IPS-20b (cell line): ENCODE data around the gene SLC7A14.

Experiments
- H3K27ac ChIP-seq: one replicate; pipeline ENCODE4 v1.5.1; 2013; ENCODE audit warnings: low read length
- H3K27me3 ChIP-seq: 2 replicates; pipeline ENCODE4 v1.6.1; 2013; ENCODE audit warnings: mild to moderate bottlenecking, low read length, inconsistent platforms; ENCODE audit not compliant: insufficient read depth
- H3K36me3 ChIP-seq: 2 replicates; pipeline ENCODE4 v1.6.1; 2013; ENCODE audit warnings: low read depth, mild to moderate bottlenecking, inconsistent platforms, low read length, moderate library complexity; ENCODE audit not compliant: insufficient read depth
- H3K4me1 ChIP-seq: 2 replicates; pipeline ENCODE4 v1.6.1; 2013; ENCODE audit warnings: mild to moderate bottlenecking, control low read depth, inconsistent platforms, low read length, moderate library complexity; ENCODE audit not compliant: insufficient read depth
- H3K4me3 ChIP-seq: 2 replicates; pipeline ENCODE4 v1.5.1; 2013; ENCODE audit warnings: mild to moderate bottlenecking, low read length, inconsistent platforms
- H3K9ac ChIP-seq: 2 replicates; pipeline ENCODE4 v1.6.1; 2013; ENCODE audit warnings: low read depth, mild to moderate bottlenecking, inconsistent platforms, low read length, moderate library complexity
- H3K9me3 ChIP-seq: 2 replicates; pipeline ENCODE4 v1.6.1; 2013; ENCODE audit warnings: mild to moderate bottlenecking, low read depth, low read length, inconsistent platforms; ENCODE audit not compliant: insufficient read depth

SLC7A14 gene

GRCh38 chr3:170491901-170492300, 94.0 kb downstream of the SLC7A14 start:
- Histone ChIP-seq H3K9me3 (no peaks in the 10 kb centered on the region), H3K36me3 (no peaks in the 10 kb centered on the region)

GRCh38 chr3:170490828-170491560, 94.9 kb downstream of the SLC7A14 start:
- H3K36me3 ChIP-seq = no peaks in the 10 kb centered on the region
- H3K9ac ChIP-seq = no peak overlapping the region
- H3K27ac ChIP-seq = no peak overlapping the region
- H3K27me3 ChIP-seq = no peaks in the 10 kb centered on the region
- no peak overlapping the region for H3K4me3 ChIP-seq
- H3K9me3 ChIP-seq = no peaks in the 10 kb centered on the region
- H3K4me1 ChIP-seq = peaks cover 9% of the 10 kb centered on the region; the same call in 1 of the 2 replicates

More at GRCh38 chr3:170491901-170492300, 94.0 kb downstream of the SLC7A14 start:
- no peak overlapping the region for H3K27ac ChIP-seq
- no peak overlapping the region for H3K9ac ChIP-seq
- H3K27me3 ChIP-seq = no peaks in the 10 kb centered on the region
- H3K4me3 ChIP-seq = no peak overlapping the region
- H3K4me1 ChIP-seq = peaks cover 7% of the 10 kb centered on the region; the same call in 1 of the 2 replicates

- H3K36me3 ChIP-seq = no peaks in the 10 kb centered on the region
- H3K4me3 ChIP-seq = no peak overlapping the region
- peaks cover 9% of the 10 kb centered on the region; the same call in 1 of the 2 replicates for H3K4me1 ChIP-seq
- H3K27ac ChIP-seq = no peak overlapping the region
- no peak overlapping the region for H3K9ac ChIP-seq
- H3K9me3 ChIP-seq = no peaks in the 10 kb centered on the region
- H3K27me3 ChIP-seq = no peaks in the 10 kb centered on the region
Observed at GRCh38 chr3:170488802-170489201, 97.1 kb downstream of the SLC7A14 start.

GRCh38 chr3:170487031-170487430, 98.8 kb downstream of the SLC7A14 start:
- no peaks in the 10 kb centered on the region; the same call in 1 of the 2 replicates for H3K9me3 ChIP-seq
- no peak overlapping the region for H3K27ac ChIP-seq
- H3K4me1 ChIP-seq = peaks cover 9% of the 10 kb centered on the region; the same call in 1 of the 2 replicates
- H3K36me3 ChIP-seq = no peaks in the 10 kb centered on the region
- no peak overlapping the region for H3K9ac ChIP-seq
- no peak overlapping the region for H3K4me3 ChIP-seq
- no peaks in the 10 kb centered on the region for H3K27me3 ChIP-seq

- Histone ChIP-seq H3K4me1 (peaks cover 9% of the 10 kb centered on the region; the same call in 1 of the 2 replicates), H3K36me3 (no peaks in the 10 kb centered on the region), H3K27ac (no peak overlapping the region), H3K9ac (no peak overlapping the region), H3K4me3 (no peak overlapping the region), H3K27me3 (no peaks in the 10 kb centered on the region), H3K9me3 (no peaks in the 10 kb centered on the region; the same call in 1 of the 2 replicates)
Observed at GRCh38 chr3:170486398-170486797, 99.5 kb downstream of the SLC7A14 start.

- no peak overlapping the region for H3K4me3 ChIP-seq
- H3K27me3 ChIP-seq = no peaks in the 10 kb centered on the region
Observed at GRCh38 chr3:170485696-170486095, 100.2 kb downstream of the SLC7A14 start.

GRCh38 chr3:170485294-170485693, 100.6 kb downstream of the SLC7A14 start:
- Histone ChIP-seq H3K36me3 (no peaks in the 10 kb centered on the region), H3K9me3 (no peaks in the 10 kb centered on the region; the same call in 1 of the 2 replicates), H3K27me3 (no peaks in the 10 kb centered on the region), H3K4me1 (peaks cover 9% of the 10 kb centered on the region; the same call in 1 of the 2 replicates), H3K9ac (no peak overlapping the region), H3K27ac (no peak overlapping the region), H3K4me3 (no peak overlapping the region)

More at GRCh38 chr3:170485696-170486095, 100.2 kb downstream of the SLC7A14 start:
- no peak overlapping the region for H3K27ac ChIP-seq
- no peaks in the 10 kb centered on the region for H3K36me3 ChIP-seq
- H3K4me1 ChIP-seq = peaks cover 9% of the 10 kb centered on the region; the same call in 1 of the 2 replicates
- H3K9ac ChIP-seq = no peak overlapping the region
- H3K9me3 ChIP-seq = no peaks in the 10 kb centered on the region; the same call in 1 of the 2 replicates

GRCh38 chr3:170484869-170485268, 101.0 kb downstream of the SLC7A14 start:
- no peaks in the 10 kb centered on the region for H3K36me3 ChIP-seq
- H3K4me3 ChIP-seq = no peak overlapping the region
- H3K9me3 ChIP-seq = no peaks in the 10 kb centered on the region; the same call in 1 of the 2 replicates
- H3K4me1 ChIP-seq = peaks cover 9% of the 10 kb centered on the region; the same call in 1 of the 2 replicates
- no peak overlapping the region for H3K9ac ChIP-seq
- no peak overlapping the region for H3K27ac ChIP-seq
- H3K27me3 ChIP-seq = no peaks in the 10 kb centered on the region

- Histone ChIP-seq H3K27me3 (no peaks in the 10 kb centered on the region), H3K36me3 (no peaks in the 10 kb centered on the region)
Observed at GRCh38 chr3:170483485-170484262, 102.2 kb downstream of the SLC7A14 start.

GRCh38 chr3:170482199-170482598, 103.7 kb downstream of the SLC7A14 start:
- Histone ChIP-seq H3K36me3 (no peaks in the 10 kb centered on the region), H3K27me3 (no peaks in the 10 kb centered on the region), H3K4me1 (peaks cover 5% of the 10 kb centered on the region; the same call in 1 of the 2 replicates), H3K27ac (no peak overlapping the region), H3K4me3 (no peak overlapping the region), H3K9me3 (no peaks in the 10 kb centered on the region; the same call in 1 of the 2 replicates), H3K9ac (no peak overlapping the region)

More at GRCh38 chr3:170483485-170484262, 102.2 kb downstream of the SLC7A14 start:
- no peak overlapping the region for H3K9ac ChIP-seq
- H3K27ac ChIP-seq = no peak overlapping the region
- H3K9me3 ChIP-seq = no peaks in the 10 kb centered on the region; the same call in 1 of the 2 replicates
- H3K4me1 ChIP-seq = peaks cover 9% of the 10 kb centered on the region; the same call in 1 of the 2 replicates
- no peak overlapping the region for H3K4me3 ChIP-seq

GRCh38 chr3:170480111-170480510, 105.8 kb downstream of the SLC7A14 start:
- Histone ChIP-seq H3K27me3 (no peaks in the 10 kb centered on the region), H3K9ac (no peak overlapping the region), H3K27ac (no peak overlapping the region), H3K36me3 (no peaks in the 10 kb centered on the region), H3K9me3 (no peaks in the 10 kb centered on the region; the same call in 1 of the 2 replicates), H3K4me3 (no peak overlapping the region), H3K4me1 (peaks cover 4% of the 10 kb centered on the region; the same call in 1 of the 2 replicates)
